LNCaP clone FGC (cell line): ENCODE data around the gene PLAAT3.
"Not testable (repeated sequence)": the region's sequence is repeated elsewhere in the genome, so short reads cannot be mapped to it uniquely, and the experiment has no call there.

Experiments used
- DNase-seq: peaks from one replicate; pipeline ENCODE4 v3.0.0-alpha.2; 2011; ENCODE audit warnings: low read depth
- H3K4me3 ChIP-seq: 2 replicates; pipeline ENCODE4 v1.5.1; 2011; ENCODE audit warnings: mild to moderate bottlenecking, low read depth, low read length, control low read depth
- CTCF ChIP-seq: IDR thresholded peaks from 2 replicates; pipeline ENCODE4 v1.5.1; 2012; ENCODE audit warnings: mild to moderate bottlenecking; ENCODE audit not compliant: control insufficient read depth, insufficient read depth; ENCODE audit errors: extremely low read depth

PLAAT3 gene

DNA sequence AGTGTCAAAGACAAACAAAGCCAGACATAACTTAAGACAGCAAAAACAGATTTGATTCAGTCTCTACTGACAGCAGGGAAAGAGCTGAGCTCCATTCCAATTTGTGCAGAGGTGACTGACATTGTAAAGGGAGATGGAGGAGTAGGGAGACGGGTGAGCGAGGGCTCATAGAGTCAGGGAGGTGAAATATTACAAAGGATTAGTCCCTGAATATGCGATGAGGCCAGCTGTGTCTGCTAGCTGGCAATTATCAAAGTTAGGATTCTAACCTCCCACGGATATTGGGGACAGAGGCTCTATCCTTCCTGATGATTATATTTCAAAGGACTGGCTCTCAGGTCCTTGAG lies 59.4 kb downstream of the PLAAT3 start:
- TF ChIP-seq CTCF = no peak
- no peak for DNase-seq

DNA sequence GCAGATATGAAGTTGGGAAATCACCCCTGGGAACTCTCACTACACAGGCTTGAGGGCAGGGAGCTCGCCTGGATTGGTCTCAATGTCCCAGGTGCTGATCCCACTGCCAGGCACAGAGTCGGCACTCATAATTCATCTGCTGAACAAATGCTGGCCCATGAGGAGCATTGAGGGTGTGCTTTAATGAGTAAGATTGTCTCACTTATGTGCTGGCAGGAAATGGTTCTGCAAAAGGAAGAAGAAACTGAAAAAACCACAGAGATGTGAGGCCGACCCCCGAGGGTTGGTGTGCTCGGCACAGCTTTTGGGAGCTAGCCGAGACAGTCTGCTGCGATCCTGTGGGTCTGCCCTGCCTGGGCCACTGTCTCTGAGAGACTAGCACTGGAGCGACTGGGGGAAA lies 60.5 kb downstream of the PLAAT3 start:
- no peak for DNase-seq

More for the DNA sequence above, 59.4 kb downstream of the PLAAT3 start:
- no peak overlapping the region for H3K4me3 ChIP-seq

DNA sequence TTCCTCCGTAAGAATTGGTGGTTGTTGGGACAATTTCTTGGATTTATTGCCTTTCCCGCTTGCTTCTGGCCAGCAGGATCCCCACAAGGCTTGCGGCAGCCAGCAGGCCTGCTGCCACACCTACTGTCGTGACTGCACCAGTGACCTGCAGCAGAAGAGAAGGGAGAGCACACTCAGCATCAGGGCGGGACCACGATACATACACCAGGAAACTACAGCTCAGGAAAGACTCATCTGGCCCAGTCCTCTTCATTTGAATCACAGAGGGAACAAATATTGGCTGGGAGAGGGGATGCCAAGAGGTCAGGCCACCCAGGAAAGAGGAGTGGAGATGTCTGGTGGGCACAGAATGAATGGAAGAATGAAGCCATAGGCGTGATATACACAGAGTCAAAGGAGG lies 61.3 kb downstream of the PLAAT3 start:
- no peak for TF ChIP-seq CTCF
- H3K4me3 ChIP-seq = no peak overlapping the region
- no peak for DNase-seq

More for the DNA sequence above, 60.5 kb downstream of the PLAAT3 start:
- H3K4me3 ChIP-seq = no peak overlapping the region
- no peak for TF ChIP-seq CTCF

DNA sequence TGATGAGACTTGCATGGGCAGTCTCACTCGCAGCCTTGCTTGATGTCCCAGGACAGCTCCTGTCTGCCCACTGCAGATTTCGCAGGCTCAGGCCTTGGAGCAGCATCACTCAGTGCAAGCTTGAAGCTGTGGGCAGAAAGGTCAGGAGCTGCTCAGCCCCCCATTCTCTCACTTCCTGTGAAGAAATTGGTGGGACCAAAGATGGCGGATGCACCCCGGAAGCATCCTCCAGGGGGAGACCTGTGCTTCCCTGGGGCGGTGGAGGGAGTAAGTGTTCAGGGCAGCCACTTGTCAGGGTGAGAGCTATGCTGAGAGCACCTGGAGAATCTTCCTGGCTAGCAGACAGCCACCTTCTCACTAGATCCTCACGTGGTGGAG lies 62.4 kb downstream of the PLAAT3 start:
- H3K4me3 ChIP-seq = no peak overlapping the region
- no peak for DNase-seq
- TF ChIP-seq CTCF = no peak

GRCh38 chr11:63551091-63551888 lies 62.9 kb downstream of the PLAAT3 start:
- no peak for DNase-seq
- TF ChIP-seq CTCF = no peak
- H3K4me3 ChIP-seq = no peak overlapping the region

DNA sequence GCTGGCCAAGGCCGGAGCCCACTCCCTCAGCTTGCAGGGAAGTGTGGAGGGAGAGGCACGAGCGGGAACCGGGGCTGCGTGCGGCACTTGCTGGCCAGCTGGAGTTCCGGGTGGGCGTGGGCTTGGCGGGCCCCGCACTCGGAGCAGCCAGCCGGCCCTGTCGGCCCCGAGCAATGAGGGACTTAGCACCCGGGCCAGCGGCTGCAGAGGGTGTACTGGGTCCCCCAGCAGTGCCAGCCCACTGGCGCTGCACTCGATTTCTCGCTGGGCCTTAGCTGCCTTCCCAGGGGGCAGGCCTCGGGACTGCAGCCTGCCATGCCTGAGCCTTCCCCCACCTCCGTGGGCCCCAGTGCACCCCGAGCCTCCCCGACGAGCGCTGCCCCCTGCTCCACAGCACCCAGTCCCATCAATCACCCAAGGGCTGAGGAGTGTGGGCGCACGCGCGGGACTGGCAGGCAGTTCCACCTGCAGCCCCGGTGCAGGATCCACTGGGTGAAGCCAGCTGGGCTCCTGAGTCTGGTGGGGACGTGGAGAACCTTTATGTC lies 64.0 kb downstream of the PLAAT3 start:
- not testable (repeated sequence) for DNase-seq

DNA sequence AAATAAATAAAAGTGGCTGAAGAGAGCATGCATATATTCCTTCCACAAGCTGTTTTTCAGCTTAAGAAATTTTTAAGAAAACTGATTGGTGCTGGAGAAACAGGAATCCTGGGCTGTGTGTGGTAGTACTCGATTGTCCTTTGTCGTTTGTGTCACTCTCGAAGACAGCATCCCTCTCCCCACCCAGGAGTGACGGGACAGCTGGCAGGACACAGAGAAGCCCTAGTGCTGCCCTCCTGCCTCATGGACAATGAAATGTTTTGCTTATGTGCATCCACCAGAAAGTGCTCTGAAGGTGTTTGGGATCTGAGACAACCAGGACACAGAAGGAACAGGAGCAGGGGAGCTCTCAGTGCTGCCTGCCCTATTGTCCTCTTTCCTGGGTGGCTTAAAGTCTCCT lies 64.8 kb downstream of the PLAAT3 start:
- no peak for TF ChIP-seq CTCF
- no peak overlapping the region for H3K4me3 ChIP-seq
- no peak for DNase-seq

More for the DNA sequence above, 64.0 kb downstream of the PLAAT3 start:
- not testable (repeated sequence) for H3K4me3 ChIP-seq
